Kidney (tissue), 14 donors: ENCODE measurements around the gene IGFBP2. TPM values are rescaled to one million over a fixed set of nuclear protein-coding genes. Genes with fewer than 3 reads are reported as not detected.

Source experiments
- DNase-seq, 5 donors: peaks; one replicate each; pipeline ENCODE4 v3.0.0-alpha.2; 2013 to 2020
- FAIRE-seq: peaks from 2 replicates; lab custom pipeline; 2012; peaks lifted over from hg19 to GRCh38; lab: Jason Lieb, UNC
- H3K27ac ChIP-seq, 2 donors: one replicate each; pipeline ENCODE4 v1.7.0; 2013; ENCODE audit warnings: low read depth in 2 of 2, low read length in 2 of 2, inconsistent platforms in 1 of 2
- H3K27me3 ChIP-seq: one replicate; pipeline ENCODE4 v1.7.1; 2013; ENCODE audit warnings: low read length, inconsistent platforms; ENCODE audit not compliant: control insufficient read depth, insufficient read depth
- H3K36me3 ChIP-seq, 3 donors: one replicate each; pipeline versions ENCODE4 v1.7.0 to v1.7.1; 2013; ENCODE audit warnings: low read length in 3 of 3, control low read depth in 1 of 3, inconsistent platforms in 1 of 3; ENCODE audit not compliant: insufficient read depth in 3 of 3, control insufficient read depth in 2 of 3
- H3K4me1 ChIP-seq, 3 donors: one replicate each; pipeline versions ENCODE4 v1.7.0 to v1.7.1; 2013; ENCODE audit warnings: low read length in 3 of 3, inconsistent platforms in 1 of 3, low read depth in 1 of 3; ENCODE audit not compliant: control insufficient read depth in 2 of 3, insufficient read depth in 2 of 3
- H3K4me3 ChIP-seq, 3 donors: one replicate each; pipeline versions ENCODE4 v1.7.0 to v1.8.1; 2013; ENCODE audit warnings: low read length in 3 of 3, control low read depth in 1 of 3, inconsistent platforms in 1 of 3
- H3K9ac ChIP-seq, 3 donors: one replicate each; pipeline versions ENCODE4 v1.7.0 to v1.7.1; 2013; ENCODE audit warnings: low read length in 3 of 3, control low read depth in 1 of 3, inconsistent platforms in 1 of 3
- H3K9me3 ChIP-seq, 3 donors: one replicate each; pipeline versions ENCODE4 v1.7.0 to v1.7.1; 2013; ENCODE audit warnings: low read length in 3 of 3, control low read depth in 1 of 3, inconsistent platforms in 1 of 3; ENCODE audit not compliant: control insufficient read depth in 2 of 3, insufficient read depth in 1 of 3
- CTCF ChIP-seq: IDR thresholded peaks from 3 replicates; pipeline ENCODE4 v1.5.1; 2012; ENCODE audit warnings: mild to moderate bottlenecking, moderate library complexity, borderline replicate concordance; ENCODE audit not compliant: insufficient read depth; ENCODE audit errors: extremely low read depth
- intact Hi-C: fragments of 100-400 bp; cut with DNase I; formaldehyde crosslinking; loops from one replicate; pipeline ENCODE4 v1.11.1; 2022
- polyA plus RNA-seq: library from polyadenylated mRNA; stranded (reverse); fragments of 350-450 nt; fragmentation: Illumina TruSeq; extraction: RNeasy Lipid Tissue Mini Kit (QIAGEN cat#74804); gene quantifications from one replicate; pipeline ENCODE4 v1.2.3, GENCODE V29; 2014; ENCODE audit warnings: low read depth, low replicate concordance; ENCODE audit not compliant: insufficient read depth
- total RNA-seq: library from RNA; stranded (reverse); fragmentation: NEBNext Ultra II Directional; extraction: Animal tissue kit (Norgen Biotek cat#: 25700); gene quantifications from one replicate; pipeline ENCODE4 v1.2.1, GENCODE V29; 2021
- donor health status: control.
- donor health status: control.
- donor health status: control.
- donor health status: control.
- donor health status: control.
- donor health status: DM: yes; HTN: yes; CAD: no.
- donor health status: Normal renal cell carcinoma (clear cell type).

Gene IGFBP2
- total and polyA plus RNA-seq, 2 donors from 2014 or later: 53.7 to 369 TPM

GRCh38 chr2:216680951-216681629 is 47.9 kb downstream of the IGFBP2 start:
- DNase-seq (no peak), FAIRE-seq (no peak)
- no peak for TF ChIP-seq CTCF
- H3K4me3 ChIP-seq: no peak overlapping the region
- H3K9ac ChIP-seq: no peak overlapping the region
- intact Hi-C loops: loop anchor here (5.0 kb wide), 1 partner anchor 1031 kb away; no protein-coding TSS in a partner anchor
- H3K36me3 ChIP-seq: peaks cover 0 to 15% (median 5%) of the 10 kb centered on the region in 3 donors
- no peaks in the 10 kb centered on the region for H3K27me3 ChIP-seq
- no peak overlapping the region for H3K27ac ChIP-seq
- peaks cover 0 to 8% (median 5%) of the 10 kb centered on the region in 3 donors for H3K4me1 ChIP-seq
- H3K9me3 ChIP-seq: no peaks in the 10 kb centered on the region

GRCh38 chr2:216681683-216682082 is 48.5 kb downstream of the IGFBP2 start:
- no peak for FAIRE-seq
- intact Hi-C loops: loop anchor here (5.0 kb wide), 1 partner anchor 1031 kb away; no protein-coding TSS in a partner anchor
- Histone ChIP-seq H3K27me3 (no peaks in the 10 kb centered on the region), H3K9me3 (no peaks in the 10 kb centered on the region), H3K4me3 (no peak overlapping the region), H3K4me1 (peaks cover 0 to 8% (median 5%) of the 10 kb centered on the region in 3 donors), H3K9ac (peak overlapping the region in 1 of 3 donors; percentile 20), H3K36me3 (peaks cover 0 to 15% (median 5%) of the 10 kb centered on the region in 3 donors), H3K27ac (no peak overlapping the region)
- DNase-seq: no peak
- TF ChIP-seq CTCF: no peak

GRCh38 chr2:216683846-216684245 is 50.6 kb downstream of the IGFBP2 start:
- intact Hi-C loops: loop anchor here (5.0 kb wide), 1 partner anchor 1028 kb away; no protein-coding TSS in a partner anchor
- H3K27me3 ChIP-seq: no peaks in the 10 kb centered on the region
- no peak overlapping the region for H3K4me3 ChIP-seq
- FAIRE-seq (no peak), DNase-seq (no peak)
- no peak overlapping the region for H3K9ac ChIP-seq
- H3K27ac ChIP-seq: no peak overlapping the region
- H3K36me3 ChIP-seq: peaks cover 0 to 8% (median 0%) of the 10 kb centered on the region in 3 donors
- no peaks in the 10 kb centered on the region for H3K9me3 ChIP-seq
- peaks cover 0 to 13% (median 5%) of the 10 kb centered on the region in 3 donors for H3K4me1 ChIP-seq
- TF ChIP-seq CTCF: no peak
